Measurements from ENCODE around the gene AARS2.

DNA sequence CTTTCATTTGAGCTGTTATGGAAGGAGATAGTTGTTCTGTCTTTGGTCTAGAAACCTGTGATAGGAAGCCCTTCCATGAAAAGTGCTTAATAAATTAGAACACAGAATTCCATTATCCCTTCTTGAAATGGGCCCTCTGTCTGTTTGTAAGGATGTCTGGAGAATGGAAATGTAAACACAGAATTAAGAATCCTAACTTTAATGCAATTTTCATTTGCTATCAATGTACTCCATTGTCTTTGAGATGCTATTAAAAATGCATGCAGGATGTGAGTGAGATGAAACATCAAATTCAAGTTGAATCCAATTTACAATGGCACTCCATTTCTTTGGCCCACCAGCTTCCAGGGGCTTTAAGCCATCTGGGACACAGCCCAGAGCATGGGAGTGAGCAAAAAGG is 13.9 kb upstream of the AARS2 start:
- no peak for TF ChIP-seq POLR2A (IDR thresholded peaks at IDR 0.05)
- TF ChIP-seq, protein P1, sequence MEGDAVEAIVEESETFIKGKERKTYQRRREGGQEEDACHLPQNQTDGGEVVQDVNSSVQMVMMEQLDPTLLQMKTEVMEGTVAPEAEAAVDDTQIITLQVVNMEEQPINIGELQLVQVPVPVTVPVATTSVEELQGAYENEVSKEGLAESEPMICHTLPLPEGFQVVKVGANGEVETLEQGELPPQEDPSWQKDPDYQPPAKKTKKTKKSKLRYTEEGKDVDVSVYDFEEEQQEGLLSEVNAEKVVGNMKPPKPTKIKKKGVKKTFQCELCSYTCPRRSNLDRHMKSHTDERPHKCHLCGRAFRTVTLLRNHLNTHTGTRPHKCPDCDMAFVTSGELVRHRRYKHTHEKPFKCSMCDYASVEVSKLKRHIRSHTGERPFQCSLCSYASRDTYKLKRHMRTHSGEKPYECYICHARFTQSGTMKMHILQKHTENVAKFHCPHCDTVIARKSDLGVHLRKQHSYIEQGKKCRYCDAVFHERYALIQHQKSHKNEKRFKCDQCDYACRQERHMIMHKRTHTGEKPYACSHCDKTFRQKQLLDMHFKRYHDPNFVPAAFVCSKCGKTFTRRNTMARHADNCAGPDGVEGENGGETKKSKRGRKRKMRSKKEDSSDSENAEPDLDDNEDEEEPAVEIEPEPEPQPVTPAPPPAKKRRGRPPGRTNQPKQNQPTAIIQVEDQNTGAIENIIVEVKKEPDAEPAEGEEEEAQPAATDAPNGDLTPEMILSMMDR (IDR thresholded peaks at IDR 0.05): no peak

All from body of pancreas (tissue), 4 donors.